Kidney (tissue), 14 donors: ENCODE measurements around the gene APH1A. TPM values are rescaled to one million over a fixed set of nuclear protein-coding genes. Genes with fewer than 3 reads are reported as not detected.
"Not testable (repeated sequence)": the region's sequence is repeated elsewhere in the genome, so short reads cannot be mapped to it uniquely, and the experiment has no call there.

Source experiments
- DNase-seq, 5 donors: peaks; one replicate each; pipeline ENCODE4 v3.0.0-alpha.2; 2013 to 2020
- FAIRE-seq: peaks from 2 replicates; lab custom pipeline; 2012; peaks lifted over from hg19 to GRCh38; lab: Jason Lieb, UNC
- H3K27ac ChIP-seq, 2 donors: one replicate each; pipeline ENCODE4 v1.7.0; 2013; ENCODE audit warnings: low read depth in 2 of 2, low read length in 2 of 2, inconsistent platforms in 1 of 2
- H3K27me3 ChIP-seq: one replicate; pipeline ENCODE4 v1.7.1; 2013; ENCODE audit warnings: low read length, inconsistent platforms; ENCODE audit not compliant: control insufficient read depth, insufficient read depth
- H3K36me3 ChIP-seq, 3 donors: one replicate each; pipeline versions ENCODE4 v1.7.0 to v1.7.1; 2013; ENCODE audit warnings: low read length in 3 of 3, control low read depth in 1 of 3, inconsistent platforms in 1 of 3; ENCODE audit not compliant: insufficient read depth in 3 of 3, control insufficient read depth in 2 of 3
- H3K4me1 ChIP-seq, 3 donors: one replicate each; pipeline versions ENCODE4 v1.7.0 to v1.7.1; 2013; ENCODE audit warnings: low read length in 3 of 3, inconsistent platforms in 1 of 3, low read depth in 1 of 3; ENCODE audit not compliant: control insufficient read depth in 2 of 3, insufficient read depth in 2 of 3
- H3K4me3 ChIP-seq, 3 donors: one replicate each; pipeline versions ENCODE4 v1.7.0 to v1.8.1; 2013; ENCODE audit warnings: low read length in 3 of 3, control low read depth in 1 of 3, inconsistent platforms in 1 of 3
- H3K9ac ChIP-seq, 3 donors: one replicate each; pipeline versions ENCODE4 v1.7.0 to v1.7.1; 2013; ENCODE audit warnings: low read length in 3 of 3, control low read depth in 1 of 3, inconsistent platforms in 1 of 3
- H3K9me3 ChIP-seq, 3 donors: one replicate each; pipeline versions ENCODE4 v1.7.0 to v1.7.1; 2013; ENCODE audit warnings: low read length in 3 of 3, control low read depth in 1 of 3, inconsistent platforms in 1 of 3; ENCODE audit not compliant: control insufficient read depth in 2 of 3, insufficient read depth in 1 of 3
- intact Hi-C: fragments of 100-400 bp; cut with DNase I; formaldehyde crosslinking; loops from one replicate; pipeline ENCODE4 v1.11.1; 2022
- polyA plus RNA-seq: library from polyadenylated mRNA; stranded (reverse); fragments of 350-450 nt; fragmentation: Illumina TruSeq; extraction: RNeasy Lipid Tissue Mini Kit (QIAGEN cat#74804); gene quantifications from one replicate; pipeline ENCODE4 v1.2.3, GENCODE V29; 2014; ENCODE audit warnings: low read depth, low replicate concordance; ENCODE audit not compliant: insufficient read depth
- total RNA-seq: library from RNA; stranded (reverse); fragmentation: NEBNext Ultra II Directional; extraction: Animal tissue kit (Norgen Biotek cat#: 25700); gene quantifications from one replicate; pipeline ENCODE4 v1.2.1, GENCODE V29; 2021
- TF ChIP-seq, protein P1 (sequence below): IDR thresholded peaks from 3 replicates; pipeline ENCODE4 v1.5.1; 2012; ENCODE audit warnings: mild to moderate bottlenecking, moderate library complexity, borderline replicate concordance; ENCODE audit not compliant: insufficient read depth; ENCODE audit errors: extremely low read depth
- donor health status: control.
- donor health status: control.
- donor health status: control.
- donor health status: control.
- donor health status: control.
- donor health status: DM: yes; HTN: yes; CAD: no.
- donor health status: Normal renal cell carcinoma (clear cell type).

APH1A gene
- total and polyA plus RNA-seq, 2 donors from 2014 or later, result 116 to 147 TPM

DNA sequence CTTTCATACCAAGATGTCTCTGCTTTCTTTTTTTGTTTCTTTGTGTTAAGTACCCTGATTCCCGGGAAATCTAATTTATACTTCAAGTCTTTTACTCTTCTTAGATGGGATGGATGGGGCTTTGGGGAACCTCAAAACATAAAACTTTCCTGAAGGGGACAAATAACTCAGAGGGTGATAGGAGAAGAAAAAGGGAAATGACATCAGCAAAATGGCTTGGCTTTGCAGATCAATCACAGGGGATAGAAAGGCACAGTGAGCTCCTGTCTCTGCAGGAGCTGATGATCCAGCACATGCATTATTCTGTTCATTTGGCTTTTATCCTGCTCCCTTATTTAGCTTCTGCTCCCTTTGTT lies 12.6 kb downstream of the APH1A start:
- intact Hi-C loops, result no loop called here
- Histone ChIP-seq H3K36me3 (no peaks in the 10 kb centered on the region), H3K4me1 (peaks cover 2 to 14% (median 14%) of the 10 kb centered on the region in 3 donors), H3K27ac (no peak overlapping the region), H3K4me3 (peak overlapping the region in 1 of 3 donors; percentile 54), H3K9ac (peak overlapping the region in 1 of 3 donors; percentile 20), H3K27me3 (no peaks in the 10 kb centered on the region), H3K9me3 (no peaks in the 10 kb centered on the region)
- TF ChIP-seq, protein P1, sequence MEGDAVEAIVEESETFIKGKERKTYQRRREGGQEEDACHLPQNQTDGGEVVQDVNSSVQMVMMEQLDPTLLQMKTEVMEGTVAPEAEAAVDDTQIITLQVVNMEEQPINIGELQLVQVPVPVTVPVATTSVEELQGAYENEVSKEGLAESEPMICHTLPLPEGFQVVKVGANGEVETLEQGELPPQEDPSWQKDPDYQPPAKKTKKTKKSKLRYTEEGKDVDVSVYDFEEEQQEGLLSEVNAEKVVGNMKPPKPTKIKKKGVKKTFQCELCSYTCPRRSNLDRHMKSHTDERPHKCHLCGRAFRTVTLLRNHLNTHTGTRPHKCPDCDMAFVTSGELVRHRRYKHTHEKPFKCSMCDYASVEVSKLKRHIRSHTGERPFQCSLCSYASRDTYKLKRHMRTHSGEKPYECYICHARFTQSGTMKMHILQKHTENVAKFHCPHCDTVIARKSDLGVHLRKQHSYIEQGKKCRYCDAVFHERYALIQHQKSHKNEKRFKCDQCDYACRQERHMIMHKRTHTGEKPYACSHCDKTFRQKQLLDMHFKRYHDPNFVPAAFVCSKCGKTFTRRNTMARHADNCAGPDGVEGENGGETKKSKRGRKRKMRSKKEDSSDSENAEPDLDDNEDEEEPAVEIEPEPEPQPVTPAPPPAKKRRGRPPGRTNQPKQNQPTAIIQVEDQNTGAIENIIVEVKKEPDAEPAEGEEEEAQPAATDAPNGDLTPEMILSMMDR, result no peak
- DNase-seq, result no peak
- no peak for FAIRE-seq

DNA sequence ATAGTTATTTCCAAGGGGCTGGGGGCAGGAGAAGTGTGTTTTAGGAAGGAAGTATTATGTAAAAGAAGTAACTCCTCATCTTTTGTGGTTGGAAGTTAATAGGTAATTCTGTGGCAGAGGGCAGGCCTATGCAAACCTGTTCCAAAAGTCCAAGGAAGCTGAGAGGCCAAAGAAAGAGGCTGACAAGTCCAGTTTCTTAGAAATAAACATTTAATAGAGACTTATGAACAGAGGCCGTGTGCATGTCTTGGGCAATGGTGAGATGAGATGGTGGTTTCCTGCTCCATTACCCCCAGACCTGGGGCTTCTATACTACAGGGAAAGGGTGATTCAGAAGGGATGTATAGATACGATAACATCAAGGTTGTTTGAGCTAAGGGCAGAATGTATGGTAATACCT lies 18.9 kb downstream of the APH1A start:
- H3K9me3 ChIP-seq, result no peaks in the 10 kb centered on the region
- TF ChIP-seq, protein P1, result no peak
- FAIRE-seq (no peak), DNase-seq (no peak)
- peak overlapping the region in 1 of 2 donors; percentile 47 for H3K27ac ChIP-seq
- no peaks in the 10 kb centered on the region for H3K27me3 ChIP-seq
- H3K9ac ChIP-seq, result no peak overlapping the region
- peaks cover 0 to 3% (median 0%) of the 10 kb centered on the region in 3 donors for H3K4me1 ChIP-seq
- no peaks in the 10 kb centered on the region for H3K36me3 ChIP-seq
- H3K4me3 ChIP-seq, result no peak overlapping the region
- intact Hi-C loops, result no loop called here

DNA sequence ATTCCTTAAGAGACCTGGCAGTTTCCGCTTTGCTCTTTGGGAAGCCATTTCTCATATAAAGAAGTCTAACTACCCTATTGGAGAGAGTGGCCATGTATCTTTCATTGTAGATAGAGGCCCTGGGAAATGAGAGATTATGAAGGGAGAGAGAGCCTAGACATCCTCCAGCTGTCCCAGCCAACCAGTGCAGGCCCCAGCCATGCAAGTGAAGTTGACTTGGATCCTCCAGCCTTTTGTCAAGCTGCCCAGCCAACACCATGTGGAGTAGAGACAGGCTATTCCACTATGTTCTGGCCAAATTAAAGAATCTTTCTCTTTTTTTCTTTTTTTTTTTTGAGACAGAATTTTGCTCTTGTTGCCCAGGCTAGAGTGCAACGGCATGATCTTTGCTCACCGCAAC lies 25.8 kb downstream of the APH1A start:
- Histone ChIP-seq H3K27ac (no peak overlapping the region), H3K9me3 (no peaks in the 10 kb centered on the region), H3K27me3 (no peaks in the 10 kb centered on the region), H3K9ac (no peak overlapping the region), H3K36me3 (no peaks in the 10 kb centered on the region), H3K4me3 (no peak overlapping the region), H3K4me1 (no peaks in the 10 kb centered on the region)
- no peak for FAIRE-seq
- TF ChIP-seq, protein P1, result no peak
- peak in 1 of 5 donors; percentile 41 for DNase-seq
- intact Hi-C loops, result no loop called here

DNA sequence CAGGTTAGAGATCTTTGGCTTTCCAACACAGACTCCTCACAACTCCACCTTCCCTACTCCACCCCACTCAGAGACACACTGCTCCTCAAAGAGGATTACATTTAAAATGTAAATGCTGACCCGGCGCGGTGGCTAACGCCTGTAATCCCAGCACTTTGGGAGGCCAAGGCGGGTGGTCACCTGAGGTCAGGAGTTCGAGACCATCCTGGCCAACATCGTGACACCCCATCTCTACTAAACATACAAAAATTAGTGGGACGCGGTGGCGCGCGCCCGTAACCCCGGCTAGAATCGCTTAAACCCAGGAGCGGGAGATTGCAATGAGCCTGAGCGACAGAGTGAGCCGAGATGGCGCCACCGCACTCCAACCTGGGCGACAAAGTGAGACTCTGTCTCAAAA lies 31.1 kb downstream of the APH1A start:
- Histone ChIP-seq H3K4me1 (peaks cover 0 to 3% (median 0%) of the 10 kb centered on the region in 3 donors), H3K27me3 (no peaks in the 10 kb centered on the region), H3K27ac (no peak overlapping the region), H3K36me3 (no peaks in the 10 kb centered on the region), H3K9me3 (no peaks in the 10 kb centered on the region), H3K4me3 (no peak overlapping the region), H3K9ac (no peak overlapping the region)
- intact Hi-C loops, result no loop called here
- no peak for FAIRE-seq
- DNase-seq, result peak in 1 of 5 donors; percentile 48
- TF ChIP-seq, protein P1, result no peak

DNA sequence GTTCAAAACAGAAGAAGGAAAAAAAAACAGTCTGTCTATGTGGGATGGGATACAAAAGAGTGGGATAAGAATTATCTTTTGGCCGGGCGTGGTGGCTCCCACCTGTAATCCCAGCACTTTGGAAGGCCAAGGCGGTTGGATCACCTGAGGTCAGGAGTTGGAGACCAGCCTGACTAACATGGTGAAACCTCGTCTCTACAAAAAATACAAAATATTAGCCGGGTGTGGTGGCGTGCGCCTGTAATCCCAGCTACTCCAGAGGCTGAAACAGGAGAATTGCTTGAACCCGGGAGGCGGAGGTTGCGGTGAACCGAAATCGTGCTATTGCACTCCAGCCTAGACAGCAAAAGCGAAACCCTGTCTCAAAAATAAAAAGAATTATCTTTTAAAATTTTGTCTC lies 31.6 kb downstream of the APH1A start:
- DNase-seq, FAIRE-seq, H3K27ac ChIP-seq: not testable (repeated sequence)

More for the DNA sequence above, 31.6 kb downstream of the APH1A start:
- H3K36me3 ChIP-seq, H3K4me1 ChIP-seq, intact Hi-C loops, H3K9me3 ChIP-seq, H3K9ac ChIP-seq, H3K27me3 ChIP-seq, H3K4me3 ChIP-seq: not testable (repeated sequence)
